Muscle of leg (tissue), 11 donors: ENCODE data around the gene CDK14. TPM values are rescaled to one million over a fixed set of nuclear protein-coding genes. Genes with fewer than 3 reads are reported as not detected.

Experiments used
- DNase-seq: peaks from one replicate; pipeline ENCODE4 v3.0.0; 2013
- H3K27ac ChIP-seq: one replicate; pipeline ENCODE4 v1.5.1; 2013; ENCODE audit warnings: mild to moderate bottlenecking, low read length, control low read depth
- H3K27me3 ChIP-seq: one replicate; pipeline ENCODE4 v1.6.1; 2013; ENCODE audit warnings: low read length; ENCODE audit not compliant: control insufficient read depth, insufficient read depth
- H3K36me3 ChIP-seq: one replicate; pipeline ENCODE4 v1.6.1; 2013; ENCODE audit warnings: low read length; ENCODE audit not compliant: control insufficient read depth, insufficient read depth
- H3K4me1 ChIP-seq: one replicate; pipeline ENCODE4 v1.6.1; 2013; ENCODE audit warnings: low read length; ENCODE audit not compliant: control insufficient read depth, insufficient read depth
- H3K4me3 ChIP-seq: one replicate; pipeline ENCODE4 v1.5.1; 2013; ENCODE audit warnings: low read length, control low read depth
- H3K9me3 ChIP-seq: replicated peaks from 2 replicates; pipeline ENCODE4 v1.6.1; 2013; ENCODE audit warnings: low read depth, low read length; ENCODE audit not compliant: control insufficient read depth
- WGBS: methylation state at CpG from one replicate; pipeline ENCODE4 v1.1.5; 2013; ENCODE audit warnings: missing lambda C conversion rate; ENCODE audit not compliant: insufficient coverage; 5-methylcytosine and 5-hydroxymethylcytosine counted together
- polyA plus RNA-seq, 8 donors: library from polyadenylated mRNA; unstranded; fragments of 120-200 nt; gene quantifications; one replicate each; pipeline versions ENCODE4 v1.2.1 to v1.2.3, GENCODE V29; 2013; ENCODE audit warnings: inconsistent platforms in 1 of 8, low replicate concordance in 1 of 8; ENCODE audit not compliant: insufficient read length in 8 of 8, insufficient read depth in 1 of 8
- total RNA-seq: library from RNA; stranded (reverse); fragments of 120-200 nt; gene quantifications from one replicate; pipeline ENCODE4 v1.2.4, GENCODE V29; 2013

Gene CDK14
- total and polyA plus RNA-seq, 9 donors: 14.9 to 36.7 (median 21.3) TPM

- no peak for DNase-seq
- WGBS: no CpG with 5 or more reads among the region's 2 CpGs
- H3K9me3 ChIP-seq: no peaks in the 10 kb centered on the region
- H3K36me3 ChIP-seq: no peaks in the 10 kb centered on the region
- H3K4me1 ChIP-seq: no peaks in the 10 kb centered on the region
- H3K4me3 ChIP-seq: no peak overlapping the region
- H3K27me3 ChIP-seq: no peaks in the 10 kb centered on the region
- H3K27ac ChIP-seq: no peak overlapping the region
These were observed 458.3 kb downstream of the CDK14 start for GRCh38 chr7:91054374-91054773.

DNA sequence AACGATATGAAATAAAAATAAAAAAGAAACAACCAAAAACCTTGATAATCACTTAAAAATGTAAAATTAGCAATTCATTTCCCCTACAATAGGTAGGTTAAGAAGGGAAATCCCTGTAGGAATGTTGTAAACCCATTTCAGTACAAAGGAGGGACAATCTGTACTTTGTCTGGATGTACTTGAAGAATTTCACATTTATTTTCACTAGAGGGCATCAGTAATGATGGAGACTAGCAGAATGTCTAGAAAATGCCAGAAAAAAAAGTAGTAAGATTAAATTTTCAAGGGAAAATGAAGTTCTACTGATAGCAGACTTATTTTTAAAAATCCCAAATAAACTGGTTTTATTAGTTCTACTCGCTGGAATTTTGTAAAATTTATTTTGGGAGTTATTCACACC is 459.1 kb downstream of the CDK14 start:
- Histone ChIP-seq H3K4me3 (no peak overlapping the region), H3K9me3 (no peaks in the 10 kb centered on the region), H3K27me3 (no peaks in the 10 kb centered on the region), H3K4me1 (no peaks in the 10 kb centered on the region), H3K27ac (no peak overlapping the region), H3K36me3 (no peaks in the 10 kb centered on the region)
- DNase-seq: no peak
- WGBS: no CpG with 5 or more reads among the region's 2 CpGs

- H3K4me1 ChIP-seq: no peaks in the 10 kb centered on the region
- H3K4me3 ChIP-seq: no peak overlapping the region
- no CpG with 5 or more reads among the region's 2 CpGs for WGBS
- DNase-seq: no peak
- no peaks in the 10 kb centered on the region for H3K27me3 ChIP-seq
- H3K27ac ChIP-seq: no peak overlapping the region
- no peaks in the 10 kb centered on the region for H3K36me3 ChIP-seq
- H3K9me3 ChIP-seq: no peaks in the 10 kb centered on the region
These were observed 466.6 kb downstream of the CDK14 start for GRCh38 chr7:91062713-91063112.

GRCh38 chr7:91064052-91064451 is 467.9 kb downstream of the CDK14 start:
- DNase-seq: no peak
- Histone ChIP-seq H3K27me3 (no peaks in the 10 kb centered on the region), H3K9me3 (no peaks in the 10 kb centered on the region), H3K4me3 (no peak overlapping the region), H3K36me3 (no peaks in the 10 kb centered on the region), H3K27ac (no peak overlapping the region), H3K4me1 (no peaks in the 10 kb centered on the region)
- no CpG with 5 or more reads among the region's 2 CpGs for WGBS

- H3K9me3 ChIP-seq: no peaks in the 10 kb centered on the region
- H3K4me1 ChIP-seq: no peaks in the 10 kb centered on the region
- no peaks in the 10 kb centered on the region for H3K27me3 ChIP-seq
- WGBS: 60% methylated on average over 1 of the region's 2 CpGs
- no peaks in the 10 kb centered on the region for H3K36me3 ChIP-seq
- no peak for DNase-seq
- H3K27ac ChIP-seq: no peak overlapping the region
- H3K4me3 ChIP-seq: no peak overlapping the region
These were observed 468.8 kb downstream of the CDK14 start for GRCh38 chr7:91064938-91065337.

DNA sequence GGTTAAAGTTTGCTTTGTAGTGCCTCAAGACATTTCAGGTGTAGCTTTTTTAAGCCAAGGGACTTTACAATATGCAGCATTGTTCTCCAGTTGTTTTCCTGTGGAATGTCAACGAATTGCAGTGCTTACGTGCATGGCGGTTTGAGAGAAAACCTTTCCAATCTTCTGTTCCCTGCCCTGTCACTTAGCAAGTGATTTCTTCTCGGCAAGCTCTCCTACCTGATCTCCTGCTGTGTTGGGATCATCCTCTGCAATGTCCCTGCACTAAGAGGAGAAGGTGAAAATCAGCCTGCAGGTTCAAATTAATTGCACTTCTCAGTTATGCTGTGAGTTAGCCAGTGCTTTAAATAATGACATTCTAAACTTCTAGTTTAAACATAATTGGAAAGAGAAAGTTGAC is 470.5 kb downstream of the CDK14 start:
- Histone ChIP-seq H3K36me3 (no peaks in the 10 kb centered on the region), H3K27me3 (no peaks in the 10 kb centered on the region), H3K9me3 (no peaks in the 10 kb centered on the region), H3K4me1 (no peaks in the 10 kb centered on the region), H3K4me3 (no peak overlapping the region), H3K27ac (no peak overlapping the region)
- no peak for DNase-seq
- WGBS: 74% methylated on average over 3 of the region's 4 CpGs

- no peak for DNase-seq
- 40% methylated on average over 1 of the region's 3 CpGs for WGBS
- H3K4me1 ChIP-seq: no peaks in the 10 kb centered on the region
- H3K27ac ChIP-seq: no peak overlapping the region
- no peaks in the 10 kb centered on the region for H3K9me3 ChIP-seq
- no peaks in the 10 kb centered on the region for H3K36me3 ChIP-seq
- no peak overlapping the region for H3K4me3 ChIP-seq
- H3K27me3 ChIP-seq: no peaks in the 10 kb centered on the region
These were observed 471.1 kb downstream of the CDK14 start for GRCh38 chr7:91067242-91067641.

GRCh38 chr7:91068136-91068795 is 472.1 kb downstream of the CDK14 start:
- Histone ChIP-seq H3K9me3 (no peaks in the 10 kb centered on the region), H3K4me3 (no peak overlapping the region), H3K36me3 (no peaks in the 10 kb centered on the region), H3K4me1 (no peaks in the 10 kb centered on the region), H3K27me3 (no peaks in the 10 kb centered on the region), H3K27ac (no peak overlapping the region)
- 93% methylated on average over 4 of the region's 5 CpGs for WGBS
- no peak for DNase-seq

GRCh38 chr7:91069146-91069545 is 473.0 kb downstream of the CDK14 start:
- no CpG with 5 or more reads among the region's 4 CpGs for WGBS
- no peak for DNase-seq
- no peak overlapping the region for H3K4me3 ChIP-seq
- no peaks in the 10 kb centered on the region for H3K36me3 ChIP-seq
- no peaks in the 10 kb centered on the region for H3K9me3 ChIP-seq
- H3K4me1 ChIP-seq: no peaks in the 10 kb centered on the region
- H3K27ac ChIP-seq: no peak overlapping the region
- H3K27me3 ChIP-seq: no peaks in the 10 kb centered on the region

- Histone ChIP-seq H3K27ac (no peak overlapping the region), H3K27me3 (no peaks in the 10 kb centered on the region), H3K4me1 (peaks cover 3% of the 10 kb centered on the region), H3K9me3 (no peaks in the 10 kb centered on the region), H3K36me3 (no peaks in the 10 kb centered on the region), H3K4me3 (no peak overlapping the region)
- 17% methylated on average over 1 of the region's 3 CpGs for WGBS
- no peak for DNase-seq
These were observed 483.4 kb downstream of the CDK14 start for GRCh38 chr7:91079487-91079886.

DNA sequence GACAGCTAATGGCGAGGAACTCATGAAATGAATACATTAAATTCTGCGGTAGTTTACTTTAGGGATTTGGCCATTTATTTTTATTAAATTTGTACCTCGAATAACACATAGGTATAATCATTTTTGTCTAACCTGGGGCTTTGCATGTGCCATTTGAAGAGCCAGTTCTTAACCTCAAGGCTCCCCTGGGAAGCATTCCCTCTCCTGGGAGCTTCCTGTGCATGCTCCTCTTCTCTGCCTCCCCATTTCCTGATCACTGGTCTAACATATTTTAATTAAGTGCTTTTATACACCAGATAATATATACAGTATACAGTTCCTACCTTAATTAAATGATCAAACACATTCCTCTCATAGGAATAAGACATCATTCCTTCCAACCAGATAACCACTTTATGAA is 484.2 kb downstream of the CDK14 start:
- H3K4me1 ChIP-seq: peaks cover 6% of the 10 kb centered on the region
- peaks cover 5% of the 10 kb centered on the region for H3K36me3 ChIP-seq
- no peak for DNase-seq
- no peaks in the 10 kb centered on the region for H3K9me3 ChIP-seq
- H3K4me3 ChIP-seq: no peak overlapping the region
- H3K27ac ChIP-seq: no peak overlapping the region
- WGBS: no CpG with 5 or more reads among the region's 3 CpGs
- no peaks in the 10 kb centered on the region for H3K27me3 ChIP-seq
